H1 (cell line): ENCODE measurements around the gene EDEM1. TPM values are rescaled to one million over a fixed set of nuclear protein-coding genes. Genes with fewer than 3 reads are reported as not detected.

Source experiments
- ATF2 ChIP-seq: IDR thresholded peaks from 2 replicates; pipeline ENCODE4 v1.6.1; 2012; ENCODE audit warnings: low read length, inconsistent platforms
- polyA plus RNA-seq, 7 experiments: library from polyadenylated mRNA; depleted of rRNA in 3 of 7; stranded (reverse) in 5 of 7; unstranded in 2 of 7; fragments of >200 nt in 5 of 7; fragments of 200-250 nt in 2 of 7; gene quantifications; 1 replicate in 5 of 7; 2 replicates in 1 of 7; 4 replicates in 1 of 7; pipeline versions ENCODE4 v1.2.1 to v1.2.3, GENCODE V29; 2011 to 2013; ENCODE audit warnings: missing spikeins in 2 of 7, mixed read lengths in 2 of 7
- total RNA-seq: library from RNA; stranded (reverse); fragmentation: NEBNext Ultra II Directional; extraction: Animal tissue kit (Norgen Biotek cat#: 25700); gene quantifications from 2 replicates; pipeline ENCODE4 v1.2.1, GENCODE V29; 2021

The EDEM1 gene
- total and polyA plus RNA-seq, 2 of the 8 experiments (the other 6 are each of a cell fraction or from before 2014, with no cell fraction given), result 4.8 to 16.4 TPM

GRCh38 chr3:5205165-5205941, 17.8 kb downstream of the EDEM1 start (continued):
- no peak for TF ChIP-seq ATF2
